ENCODE results near the gene NRBF2.

DNA sequence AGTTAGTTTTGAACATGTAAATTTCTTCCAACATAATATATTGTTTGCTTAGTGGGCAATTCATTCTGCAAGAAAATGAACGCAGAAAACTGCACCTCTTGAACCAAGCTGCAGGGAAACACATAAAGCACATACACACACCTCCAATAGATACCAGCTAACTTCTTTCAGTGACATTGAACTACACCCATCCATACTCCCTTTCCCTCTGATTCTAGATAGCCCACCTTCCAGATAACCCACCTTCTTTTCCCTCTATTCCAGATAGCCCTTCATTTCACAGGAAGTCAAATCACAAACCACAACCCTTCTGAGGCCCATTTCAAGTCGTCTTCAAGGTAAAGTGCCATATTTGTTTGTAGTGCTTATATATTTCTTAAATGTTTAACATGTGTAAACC is 28.5 kb downstream of the NRBF2 start:
- TF ChIP-seq EP300 (IDR thresholded peaks at IDR 0.05) (no peak), CTCF (IDR thresholded peaks at IDR 0.05) (no peak), MAFK (IDR thresholded peaks at IDR 0.05; ENCODE audit: partially characterized antibody) (no peak), HDAC2 (IDR thresholded peaks at IDR 0.05) (no peak), TFCP2L1 (CRISPR knock-in tag; IDR thresholded peaks at IDR 0.05) (no peak), POLR2A (IDR thresholded peaks at IDR 0.05; ENCODE audit: low read length) (no peak), CEBPB (IDR thresholded peaks at IDR 0.05) (no peak)
- TF ChIP-seq, protein P1, sequence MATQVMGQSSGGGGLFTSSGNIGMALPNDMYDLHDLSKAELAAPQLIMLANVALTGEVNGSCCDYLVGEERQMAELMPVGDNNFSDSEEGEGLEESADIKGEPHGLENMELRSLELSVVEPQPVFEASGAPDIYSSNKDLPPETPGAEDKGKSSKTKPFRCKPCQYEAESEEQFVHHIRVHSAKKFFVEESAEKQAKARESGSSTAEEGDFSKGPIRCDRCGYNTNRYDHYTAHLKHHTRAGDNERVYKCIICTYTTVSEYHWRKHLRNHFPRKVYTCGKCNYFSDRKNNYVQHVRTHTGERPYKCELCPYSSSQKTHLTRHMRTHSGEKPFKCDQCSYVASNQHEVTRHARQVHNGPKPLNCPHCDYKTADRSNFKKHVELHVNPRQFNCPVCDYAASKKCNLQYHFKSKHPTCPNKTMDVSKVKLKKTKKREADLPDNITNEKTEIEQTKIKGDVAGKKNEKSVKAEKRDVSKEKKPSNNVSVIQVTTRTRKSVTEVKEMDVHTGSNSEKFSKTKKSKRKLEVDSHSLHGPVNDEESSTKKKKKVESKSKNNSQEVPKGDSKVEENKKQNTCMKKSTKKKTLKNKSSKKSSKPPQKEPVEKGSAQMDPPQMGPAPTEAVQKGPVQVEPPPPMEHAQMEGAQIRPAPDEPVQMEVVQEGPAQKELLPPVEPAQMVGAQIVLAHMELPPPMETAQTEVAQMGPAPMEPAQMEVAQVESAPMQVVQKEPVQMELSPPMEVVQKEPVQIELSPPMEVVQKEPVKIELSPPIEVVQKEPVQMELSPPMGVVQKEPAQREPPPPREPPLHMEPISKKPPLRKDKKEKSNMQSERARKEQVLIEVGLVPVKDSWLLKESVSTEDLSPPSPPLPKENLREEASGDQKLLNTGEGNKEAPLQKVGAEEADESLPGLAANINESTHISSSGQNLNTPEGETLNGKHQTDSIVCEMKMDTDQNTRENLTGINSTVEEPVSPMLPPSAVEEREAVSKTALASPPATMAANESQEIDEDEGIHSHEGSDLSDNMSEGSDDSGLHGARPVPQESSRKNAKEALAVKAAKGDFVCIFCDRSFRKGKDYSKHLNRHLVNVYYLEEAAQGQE (IDR thresholded peaks at IDR 0.05): no peak
